Measurements from ENCODE around the gene SYS1. TPM values are rescaled to one million over a fixed set of nuclear protein-coding genes. Genes with fewer than 3 reads are reported as not detected.
A peak's percentile ranks its signal among the peaks of the same experiment; 100 is the strongest.
"Not testable (repeated sequence)": the region's sequence is repeated elsewhere in the genome, so short reads cannot be mapped to it uniquely, and the experiment has no call there.

The SYS1 gene
- total RNA-seq, 4 donors from 2014 or later = 28.2 to 48.4 (median 42.5) TPM

- Histone ChIP-seq H3K9me3 (no peaks in the 10 kb centered on the region), H3K27me3 (no peaks in the 10 kb centered on the region), H3K27ac (replicated peaks in 1 of 4) (peak within 1 kb of the TSS; percentile 93 to 97 (median 96)), H3K4me1 (peaks cover 33 to 56% (median 53%) of the 10 kb centered on the region in 4 donors), H3K36me3 (no peaks in the 10 kb centered on the region), H3K4me3 (peak within 1 kb of the TSS; percentile 78 to 80 (median 80))
- peak; percentile 96 for TF ChIP-seq POLR2A (IDR thresholded peaks at IDR 0.05; ENCODE audit: low read depth)
- TF ChIP-seq CTCF (IDR thresholded peaks at IDR 0.05) = no peak
- TF ChIP-seq POLR2AphosphoS5 (IDR thresholded peaks at IDR 0.05) = peak; percentile 91 to 99
- no peak for TF ChIP-seq EP300 (IDR thresholded peaks at IDR 0.05)
- WGBS = 6% methylated on average over 32 of the region's 77 CpGs
- DNase-seq (ENCODE audit: extremely low spot score) = no peak
- intact Hi-C loops (cut with DNase I) = no loop called here
Measured at GRCh38 chr20:45347936-45348778, 14.8 kb upstream of the SYS1 start, which contains the start of gene SDC4. Gene SDC4, minus strand, starts transcription at chr20:45348424. Its CDS starts 40 bp downstream, at chr20:45348384.

- Histone ChIP-seq H3K27me3 (no peaks in the 10 kb centered on the region), H3K9me3 (no peaks in the 10 kb centered on the region), H3K27ac (replicated peaks in 1 of 4) (no peak overlapping the region), H3K4me1 (peaks cover 25 to 51% (median 46%) of the 10 kb centered on the region in 4 donors), H3K4me3 (no peak overlapping the region), H3K36me3 (no peaks in the 10 kb centered on the region)
- intact Hi-C loops (cut with DNase I) = no loop called here
- WGBS = 86% methylated on average over 1 of the region's 1 CpG
- DNase-seq (ENCODE audit: extremely low spot score) = no peak
- TF ChIP-seq EP300 (IDR thresholded peaks at IDR 0.05) (no peak), POLR2AphosphoS5 (IDR thresholded peaks at IDR 0.05) (no peak), CTCF (IDR thresholded peaks at IDR 0.05) (no peak), POLR2A (IDR thresholded peaks at IDR 0.05; ENCODE audit: low read depth) (no peak)
Measured at GRCh38 chr20:45350217-45350616, 12.7 kb upstream of the SYS1 start.

GRCh38 chr20:45350795-45351194, 12.2 kb upstream of the SYS1 start:
- H3K36me3 ChIP-seq; DNase-seq (ENCODE audit: extremely low spot score); H3K27me3 ChIP-seq; H3K4me3 ChIP-seq; H3K27ac ChIP-seq (replicated peaks in 1 of 4); H3K9me3 ChIP-seq; intact Hi-C loops (cut with DNase I): not testable (repeated sequence)
- H3K4me1 ChIP-seq = peaks cover 21 to 51% (median 45%) of the 10 kb centered on the region in 4 donors
- whole genome bisulfite sequencing = 92% methylated on average over 10 of the region's 10 CpGs

- no peak overlapping the region for H3K4me3 ChIP-seq
- 83% methylated on average over 3 of the region's 3 CpGs for WGBS
Measured at GRCh38 chr20:45352729-45353128, 10.2 kb upstream of the SYS1 start.

GRCh38 chr20:45353746-45354145, 9.2 kb upstream of the SYS1 start:
- H3K4me3 ChIP-seq = no peak overlapping the region
- peaks cover 37 to 53% (median 51%) of the 10 kb centered on the region in 4 donors for H3K4me1 ChIP-seq
- TF ChIP-seq EP300 (IDR thresholded peaks at IDR 0.05) (no peak), CTCF (IDR thresholded peaks at IDR 0.05) (no peak), POLR2A (IDR thresholded peaks at IDR 0.05; ENCODE audit: low read depth) (no peak), POLR2AphosphoS5 (IDR thresholded peaks at IDR 0.05) (no peak)
- 94% methylated on average over 1 of the region's 1 CpG for WGBS
- no peaks in the 10 kb centered on the region for H3K27me3 ChIP-seq
- no peak for DNase-seq (ENCODE audit: extremely low spot score)
- H3K27ac ChIP-seq (replicated peaks in 1 of 4) = peak overlapping the region; percentile 91 to 96 (median 93)
- no peaks in the 10 kb centered on the region for H3K9me3 ChIP-seq
- H3K36me3 ChIP-seq = no peaks in the 10 kb centered on the region
- intact Hi-C loops (cut with DNase I) = no loop called here

More at GRCh38 chr20:45352729-45353128, 10.2 kb upstream of the SYS1 start:
- Histone ChIP-seq H3K27ac (replicated peaks in 1 of 4) (peak overlapping the region in 1 of 4 donors; percentile 93), H3K27me3 (no peaks in the 10 kb centered on the region), H3K36me3 (no peaks in the 10 kb centered on the region), H3K4me1 (peaks cover 27 to 48% (median 45%) of the 10 kb centered on the region in 4 donors), H3K9me3 (no peaks in the 10 kb centered on the region)
- intact Hi-C loops (cut with DNase I) = no loop called here
- TF ChIP-seq POLR2AphosphoS5 (IDR thresholded peaks at IDR 0.05) (no peak), POLR2A (IDR thresholded peaks at IDR 0.05; ENCODE audit: low read depth) (no peak)
- DNase-seq (ENCODE audit: extremely low spot score) = no peak

All from esophagus muscularis mucosa (tissue), 4 donors.